ENCODE results near the gene PPP1R37. TPM values are rescaled to one million over a fixed set of nuclear protein-coding genes. Genes with fewer than 3 reads are reported as not detected.

Gene PPP1R37
- total RNA-seq, 4 donors from 2014 or later, result 6.7 to 43.8 (median 24.4) TPM

- DNase-seq, result no peak
- H3K36me3 ChIP-seq, result no peaks in the 10 kb centered on the region
- TF ChIP-seq POLR2A (IDR thresholded peaks at IDR 0.05), result no peak
- no peak for TF ChIP-seq CTCF (IDR thresholded peaks at IDR 0.05)
These were observed 53.3 kb downstream of the PPP1R37 start for GRCh38 chr19:45146251-45146650.

GRCh38 chr19:45146741-45147205 lies 53.8 kb downstream of the PPP1R37 start:
- intact Hi-C loops (cut with DNase I; ENCODE audit: low total_unique reads), result no loop called here
- TF ChIP-seq CTCF (IDR thresholded peaks at IDR 0.05), result no peak
- Histone ChIP-seq H3K4me3 (no peak overlapping the region), H3K27me3 (peaks cover 8 to 12% of the 10 kb centered on the region in 2 donors), H3K27ac (no peak overlapping the region), H3K9me3 (no peaks in the 10 kb centered on the region), H3K36me3 (no peaks in the 10 kb centered on the region), H3K4me1 (peaks cover 0 to under 1% of the 10 kb centered on the region in 2 donors)
- no peak for DNase-seq

More at GRCh38 chr19:45146251-45146650, 53.3 kb downstream of the PPP1R37 start:
- no peaks in the 10 kb centered on the region for H3K9me3 ChIP-seq
- H3K27me3 ChIP-seq, result peaks cover 2 to 7% of the 10 kb centered on the region in 2 donors
- intact Hi-C loops (cut with DNase I; ENCODE audit: low total_unique reads), result no loop called here
- H3K27ac ChIP-seq, result no peak overlapping the region
- H3K4me3 ChIP-seq, result no peak overlapping the region
- no peaks in the 10 kb centered on the region for H3K4me1 ChIP-seq

DNA sequence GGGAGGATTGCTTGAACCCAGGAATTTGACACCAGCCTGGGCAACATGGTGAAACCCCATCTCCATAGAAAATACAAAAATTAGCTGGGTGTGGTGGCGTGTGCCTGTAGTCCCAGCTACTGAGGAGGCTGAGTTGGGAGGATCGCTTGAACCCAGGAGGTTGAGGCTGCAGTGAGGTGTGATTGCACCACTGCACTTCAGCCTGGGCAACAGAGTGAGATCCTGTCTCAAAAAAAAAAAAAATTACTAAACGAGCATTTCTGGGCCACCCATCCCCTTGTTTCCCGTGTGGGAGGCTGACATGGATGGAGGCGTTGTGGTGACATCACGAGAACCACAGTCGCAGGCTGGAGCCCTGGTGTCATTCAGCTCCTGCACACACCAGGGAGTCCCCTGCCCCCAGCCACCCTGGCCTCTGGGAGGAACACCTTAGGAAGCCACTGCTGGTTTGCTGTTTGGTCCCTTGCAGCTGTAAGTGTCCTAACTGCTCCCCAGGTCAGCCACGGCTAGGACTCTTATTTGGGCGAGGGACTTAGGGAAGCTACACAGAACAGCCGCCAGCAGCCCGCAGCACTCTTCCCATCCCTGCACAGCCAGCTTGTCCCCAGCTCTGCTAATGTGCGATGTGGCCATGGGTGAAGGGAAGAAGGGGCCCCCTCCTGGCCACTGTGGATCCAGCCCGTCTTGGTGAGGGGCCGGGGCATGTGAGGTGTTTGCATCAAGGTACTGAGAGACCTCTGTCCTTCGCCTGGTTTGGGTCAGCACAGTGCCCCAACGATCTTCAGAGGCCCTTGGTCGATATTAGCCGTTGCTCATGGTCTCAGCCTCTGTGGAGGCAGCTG lies 55.1 kb downstream of the PPP1R37 start:
- intact Hi-C loops (cut with DNase I; ENCODE audit: low total_unique reads), result no loop called here
- H3K9me3 ChIP-seq, result no peaks in the 10 kb centered on the region
- peaks cover 0 to 12% of the 10 kb centered on the region in 2 donors for H3K4me1 ChIP-seq
- no peak for TF ChIP-seq POLR2A (IDR thresholded peaks at IDR 0.05)
- TF ChIP-seq CTCF (IDR thresholded peaks at IDR 0.05), result no peak
- no peaks in the 10 kb centered on the region for H3K36me3 ChIP-seq
- peaks cover 15 to 16% of the 10 kb centered on the region in 2 donors for H3K27me3 ChIP-seq
- H3K4me3 ChIP-seq, result no peak overlapping the region
- H3K27ac ChIP-seq, result no peak overlapping the region
- no peak for DNase-seq

GRCh38 chr19:45149129-45149528 lies 56.1 kb downstream of the PPP1R37 start:
- intact Hi-C loops (cut with DNase I; ENCODE audit: low total_unique reads), result no loop called here
- Histone ChIP-seq H3K27me3 (peaks cover 15 to 18% of the 10 kb centered on the region in 2 donors), H3K4me3 (no peak overlapping the region)

More at GRCh38 chr19:45149129-45149528, 56.1 kb downstream of the PPP1R37 start:
- Histone ChIP-seq H3K27ac (no peak overlapping the region), H3K9me3 (no peaks in the 10 kb centered on the region), H3K36me3 (no peaks in the 10 kb centered on the region), H3K4me1 (peaks cover 0 to 21% of the 10 kb centered on the region in 2 donors)
- TF ChIP-seq CTCF (IDR thresholded peaks at IDR 0.05), result no peak
- TF ChIP-seq POLR2A (IDR thresholded peaks at IDR 0.05), result no peak
- no peak for DNase-seq

Data from uterus (tissue), 4 donors.